ENCODE data around the gene HMCN1.

- TF ChIP-seq POLR2A (IDR thresholded peaks at IDR 0.05) (no peak), CTCF (IDR thresholded peaks at IDR 0.05) (no peak)
These were observed 7.4 kb downstream of the HMCN1 start for GRCh38 chr1:185741551-185741950.

All from stomach (tissue), 4 donors.